ENCODE measurements around the gene ATP9A. TPM values are rescaled to one million over a fixed set of nuclear protein-coding genes. Genes with fewer than 3 reads are reported as not detected.

Gene ATP9A
- total and polyA plus RNA-seq, 2 of the 8 experiments (the other 6 are each of a cell fraction or from before 2014, with no cell fraction given) = 5.0 to 6.4 TPM

DNA sequence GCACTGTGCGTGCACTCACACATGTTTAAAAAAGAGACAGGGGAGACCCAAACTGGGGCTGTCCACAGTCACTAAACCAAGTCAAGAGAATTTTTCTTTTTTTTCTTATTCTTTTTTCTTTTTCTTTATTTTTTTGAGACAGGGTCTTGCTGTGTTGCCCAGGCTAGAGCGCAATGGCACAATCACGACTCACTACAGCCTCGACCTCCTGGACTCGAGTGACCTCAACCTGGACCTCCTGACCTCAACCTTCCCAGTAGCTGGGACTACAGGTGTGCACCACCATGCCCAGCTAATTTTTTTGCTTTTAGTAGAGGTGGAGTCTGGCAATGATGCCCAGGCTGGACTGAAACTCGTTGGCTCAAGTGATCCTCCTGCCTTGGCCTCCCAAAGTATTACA is 136.2 kb downstream of the ATP9A start:
- Histone ChIP-seq H4K91ac (replicated peaks; ENCODE audit: insufficient read length, low read length) (no peak overlapping the region), H2AK5ac (ENCODE audit: low read depth, low read length) (no peak overlapping the region; the same call in 1 of the 2 replicates), H3K14ac (ENCODE audit: insufficient read length) (no peak overlapping the region), H3K9ac (replicated peaks in 1 of 4; ENCODE audit: extremely low read depth in 1 of 4, low read depth in 3 of 4, low read length in 3 of 4) (no peak overlapping the region), H2BK15ac (ENCODE audit: low read length) (no peak overlapping the region), H3K79me2 (ENCODE audit: control insufficient read depth in 1 of 2, insufficient read depth in 2 of 2, low read length in 2 of 2) (no peaks in the 10 kb centered on the region), H3K27ac (ENCODE audit: low read depth, low read length) (no peak overlapping the region), H2BK20ac (ENCODE audit: low read length) (no peak overlapping the region), H2BK120ac (replicated peaks; ENCODE audit: low read depth, low read length) (no peak overlapping the region), H4K5ac (ENCODE audit: insufficient read length, low read depth, low read length) (no peak overlapping the region), H3K4me2 (ENCODE audit: insufficient read depth in 1 of 2, low read depth in 2 of 2, low read length in 2 of 2) (no peak overlapping the region), H3K9me3 (ENCODE audit: insufficient read depth in 2 of 2, low read depth in 1 of 2, low read length in 1 of 2) (no peaks in the 10 kb centered on the region), H2BK12ac (ENCODE audit: low read depth, low read length) (no peak overlapping the region), H3K18ac (ENCODE audit: extremely low read depth, low read length) (no peak overlapping the region), H4K8ac (ENCODE audit: extremely low read depth, insufficient read depth, low read length) (no peak overlapping the region), H3K4ac (replicated peaks; ENCODE audit: insufficient read length, low read depth, low read length) (no peak overlapping the region), H3K4me3 (ENCODE audit: extremely low read depth in 1 of 4, insufficient read depth in 2 of 4, low read depth in 3 of 4, low read length in 4 of 4) (no peak overlapping the region), H3K56ac (replicated peaks; ENCODE audit: insufficient read length, low read depth, low read length) (no peak overlapping the region), H3K23ac (ENCODE audit: insufficient read length) (no peak overlapping the region), H3K36me3 (ENCODE audit: control insufficient read depth in 2 of 4, insufficient read depth in 4 of 4, low read length in 3 of 4) (no peaks in the 10 kb centered on the region), H3K23me2 (ENCODE audit: low read depth, low read length) (no peaks in the 10 kb centered on the region), H2BK5ac (ENCODE audit: low read depth, low read length) (no peak overlapping the region), H4K20me1 (replicated peaks in 1 of 2; ENCODE audit: control insufficient read depth in 1 of 2, insufficient read depth in 2 of 2, low read length in 2 of 2) (no peaks in the 10 kb centered on the region), H3K27me3 (replicated peaks in 1 of 4; ENCODE audit: control insufficient read depth in 3 of 4, extremely low read depth in 1 of 4, insufficient read depth in 3 of 4, low read length in 3 of 4) (no peaks in the 10 kb centered on the region), H3K4me1 (replicated peaks in 1 of 4; ENCODE audit: control insufficient read depth in 3 of 4, insufficient read depth in 4 of 4, low read length in 3 of 4) (no peaks in the 10 kb centered on the region), H2AFZ (ENCODE audit: low read length) (no peak overlapping the region), H3K79me1 (ENCODE audit: low read depth, low read length) (no peaks in the 10 kb centered on the region)
- ChIA-PET POLR2A (ENCODE audit: partially characterized antibody) (no interaction called here), CTCF (ENCODE audit: partially characterized antibody) (interaction anchor here (1.0 kb wide), 1 partner anchor 252 kb away, joined by 3 read pairs; no protein-coding TSS in a partner anchor)
- 84% methylated on average over 6 of the region's 6 CpGs; no CpG with 5 or more reads in 1 of the 2 experiments for WGBS, 2 experiments (ENCODE audit: extremely low coverage in 1 of 2, insufficient coverage in 1 of 2, insufficient read length in 1 of 2, insufficient replicate concordance in 2 of 2, low coverage in 1 of 2, low lambda C conversion rate in 2 of 2, missing lambda C conversion rate in 1 of 2)
- DNase-seq (ENCODE audit: low read depth in 1 of 2, low spot score in 2 of 2) = no peak
- FAIRE-seq = no peak
- no peak for TF ChIP-seq SUZ12 (IDR thresholded peaks at IDR 0.05; ENCODE audit: low read length)
- TF ChIP-seq KDM5A (IDR thresholded peaks at IDR 0.05; ENCODE audit: low read length) = no peak
- TF ChIP-seq, protein P1, sequence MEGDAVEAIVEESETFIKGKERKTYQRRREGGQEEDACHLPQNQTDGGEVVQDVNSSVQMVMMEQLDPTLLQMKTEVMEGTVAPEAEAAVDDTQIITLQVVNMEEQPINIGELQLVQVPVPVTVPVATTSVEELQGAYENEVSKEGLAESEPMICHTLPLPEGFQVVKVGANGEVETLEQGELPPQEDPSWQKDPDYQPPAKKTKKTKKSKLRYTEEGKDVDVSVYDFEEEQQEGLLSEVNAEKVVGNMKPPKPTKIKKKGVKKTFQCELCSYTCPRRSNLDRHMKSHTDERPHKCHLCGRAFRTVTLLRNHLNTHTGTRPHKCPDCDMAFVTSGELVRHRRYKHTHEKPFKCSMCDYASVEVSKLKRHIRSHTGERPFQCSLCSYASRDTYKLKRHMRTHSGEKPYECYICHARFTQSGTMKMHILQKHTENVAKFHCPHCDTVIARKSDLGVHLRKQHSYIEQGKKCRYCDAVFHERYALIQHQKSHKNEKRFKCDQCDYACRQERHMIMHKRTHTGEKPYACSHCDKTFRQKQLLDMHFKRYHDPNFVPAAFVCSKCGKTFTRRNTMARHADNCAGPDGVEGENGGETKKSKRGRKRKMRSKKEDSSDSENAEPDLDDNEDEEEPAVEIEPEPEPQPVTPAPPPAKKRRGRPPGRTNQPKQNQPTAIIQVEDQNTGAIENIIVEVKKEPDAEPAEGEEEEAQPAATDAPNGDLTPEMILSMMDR (IDR thresholded peaks at IDR 0.05; ENCODE audit: control extremely low read depth in 1 of 3, insufficient read depth in 1 of 3, low read depth in 1 of 3, low read length in 3 of 3) = no peak
- no peak for TF ChIP-seq ZNF274 (IDR thresholded peaks at IDR 0.05; ENCODE audit: borderline replicate concordance, extremely low read depth, low read length)
- TF ChIP-seq, protein P2, sequence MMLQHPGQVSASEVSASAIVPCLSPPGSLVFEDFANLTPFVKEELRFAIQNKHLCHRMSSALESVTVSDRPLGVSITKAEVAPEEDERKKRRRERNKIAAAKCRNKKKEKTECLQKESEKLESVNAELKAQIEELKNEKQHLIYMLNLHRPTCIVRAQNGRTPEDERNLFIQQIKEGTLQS (IDR thresholded peaks at IDR 0.05; ENCODE audit: insufficient read depth, low read depth, low read length) = no peak
- no peak for TF ChIP-seq ASH2L (IDR thresholded peaks at IDR 0.05; ENCODE audit: low read length)
- no peak for TF ChIP-seq HDAC2 (IDR thresholded peaks at IDR 0.05; ENCODE audit: borderline replicate concordance in 1 of 2, low read depth in 2 of 2, low read length in 2 of 2)
- no peak for TF ChIP-seq POLR2A (IDR thresholded peaks at IDR 0.05; ENCODE audit: control extremely low read depth in 1 of 2, low read depth in 2 of 2, low read length in 2 of 2)
- no peak for TF ChIP-seq NANOG (IDR thresholded peaks at IDR 0.05; ENCODE audit: insufficient read depth, low read depth, low read length, poor library complexity, severe bottlenecking)
- no peak for TF ChIP-seq RXRA (IDR thresholded peaks at IDR 0.05; ENCODE audit: insufficient read depth, low read depth, low read length)
- no peak for TF ChIP-seq HDAC6 (IDR thresholded peaks at IDR 0.05; ENCODE audit: low read depth, low read length)

Data from H1 (cell line).